K562 (cell line): ENCODE results near the gene GPSM3. TPM values are rescaled to one million over a fixed set of nuclear protein-coding genes. Genes with fewer than 3 reads are reported as not detected.

ENCODE experiments used
- ARHGAP35 ChIP-seq: fragments of 450-650 bp; IDR thresholded peaks from 2 replicates; pipeline ENCODE4 v1.6.1; 2018; ENCODE audit not compliant: partially characterized antibody
- ATF3 ChIP-seq, 2 experiments: fragments of 450-650 bp in 1 of 2; sonication (generic) in 1 of 2; formaldehyde crosslinking in 1 of 2; IDR thresholded peaks in 1 of 2; conservative IDR thresholded peaks in 1 of 2; 2 replicates each; pipeline versions ENCODE4 v1.6.1 to v1.8.1; 2016 to 2023; ENCODE audit warnings: mild to moderate bottlenecking in 2 of 2, moderate library complexity in 2 of 2, inconsistent platforms in 1 of 2, missing genetic modification reagents in 1 of 2
- CSDE1 ChIP-seq, 2 experiments: fragments of 450-650 bp; IDR thresholded peaks; 2 replicates each; pipeline ENCODE4 v1.6.1; 2016; ENCODE audit warnings: mild to moderate bottlenecking in 1 of 2
- DIDO1 ChIP-seq: fragments of 450-650 bp; IDR thresholded peaks from 2 replicates; pipeline ENCODE4 v1.6.1; 2016; ENCODE audit warnings: low read depth, missing biosample characterization, missing genetic modification characterization
- DMBX1 ChIP-seq: fragments of 250-450 bp; sonication (Bioruptor Pico); IDR thresholded peaks from 2 replicates; pipeline ENCODE4 v1.8.0; 2022; ENCODE audit warnings: inconsistent platforms, mild to moderate bottlenecking, moderate library complexity, borderline replicate concordance
- FUS ChIP-seq: fragments of 200-400 bp; formaldehyde crosslinking; optimal IDR thresholded peaks from 2 replicates; pipeline ENCODE3; 2017; ENCODE audit warnings: low read depth, low read length
- GATAD2B ChIP-seq: fragments of 450-650 bp; IDR thresholded peaks from 2 replicates; pipeline ENCODE4 v1.6.1; 2017; ENCODE audit warnings: mild to moderate bottlenecking, borderline replicate concordance
- HNRNPL ChIP-seq: fragments of 200-400 bp; formaldehyde crosslinking; IDR thresholded peaks from 2 replicates; pipeline ENCODE4 v1.6.1; 2017; ENCODE audit warnings: low read depth, mild to moderate bottlenecking, low read length
- IRF1 ChIP-seq: sonication (generic); formaldehyde crosslinking; IDR thresholded peaks from 2 replicates; pipeline ENCODE4 v1.8.0; 2022; ENCODE audit warnings: missing genetic modification reagents, mild to moderate bottlenecking, borderline replicate concordance
- MYNN ChIP-seq, 2 experiments: sonication (generic); formaldehyde crosslinking in 1 of 2; IDR thresholded peaks; 2 replicates each; pipeline versions ENCODE4 v1.5.0 to v1.6.1; 2016 to 2020; ENCODE audit warnings: antibody characterized with exemption in 1 of 2, missing genetic modification reagents in 1 of 2
- NR2C1 ChIP-seq, 2 experiments: fragments of 450-650 bp; IDR thresholded peaks; 2 replicates each; pipeline ENCODE4 v1.6.1; 2017; ENCODE audit warnings: mild to moderate bottlenecking in 2 of 2, antibody characterized with exemption in 1 of 2, inconsistent platforms in 1 of 2, missing compliant biosample characterization in 1 of 2, missing genetic modification characterization in 1 of 2
- NR3C1 ChIP-seq: sonication (generic); formaldehyde crosslinking; IDR thresholded peaks from 2 replicates; pipeline ENCODE4 v1.8.1; 2022; ENCODE audit warnings: missing genetic modification reagents
- NRF1 ChIP-seq, 2 experiments: fragments of 450-650 bp; IDR thresholded peaks in 1 of 2; conservative IDR thresholded peaks in 1 of 2; 2 replicates each; pipeline ENCODE4 v1.6.1; 2014; ENCODE audit warnings: mild to moderate bottlenecking in 2 of 2
- OTX1 ChIP-seq: fragments of 450-650 bp; formaldehyde crosslinking; IDR thresholded peaks from 2 replicates; pipeline ENCODE4 v1.4.0; 2022; ENCODE audit warnings: mild to moderate bottlenecking
- RFX7 ChIP-seq: fragments of 250-450 bp; sonication (Bioruptor Pico); IDR thresholded peaks from 2 replicates; pipeline ENCODE4 v1.5.1; 2021; ENCODE audit warnings: mild to moderate bottlenecking
- SNIP1 ChIP-seq: fragments of 450-650 bp; IDR thresholded peaks from 2 replicates; pipeline ENCODE4 v1.7.1; 2017; ENCODE audit warnings: low read depth, mild to moderate bottlenecking
- SRSF9 ChIP-seq: fragments of 200-400 bp; formaldehyde crosslinking; IDR thresholded peaks from 2 replicates; pipeline ENCODE4 v1.6.1; 2017; ENCODE audit warnings: low read depth, low read length, borderline replicate concordance
- STAT5A ChIP-seq: IDR thresholded peaks from 2 replicates; pipeline ENCODE4 v1.6.1; 2012; ENCODE audit warnings: low read length, inconsistent platforms, borderline replicate concordance
- ZNF354B ChIP-seq: fragments of 250-450 bp; sonication (Bioruptor Pico); IDR thresholded peaks from 2 replicates; pipeline ENCODE4 v1.4.0; 2020
- ZNF408 ChIP-seq: fragments of 250-450 bp; sonication (Bioruptor Pico); IDR thresholded peaks from 2 replicates; pipeline ENCODE4 v1.4.0; 2020; ENCODE audit warnings: low read depth, mild to moderate bottlenecking, moderate library complexity
- ZNF507 ChIP-seq: conservative IDR thresholded peaks from 2 replicates; pipeline ENCODE4 v1.6.1; 2017; ENCODE audit warnings: missing genetic modification characterization, missing compliant biosample characterization
- polyA plus RNA-seq, 8 experiments: library from polyadenylated mRNA; depleted of rRNA in 4 of 8; stranded (reverse) in 5 of 8; unstranded in 3 of 8; fragments of >200 nt; fragmentation: Nextera tagmentation in 2 of 8; fragmentation: Illumina TruSeq in 1 of 8; extraction: Ambion mirVana in 2 of 8; extraction: Trizol in 1 of 8; gene quantifications; 2 replicates each; pipeline versions ENCODE4 v1.2.1 to v1.2.3, GENCODE V29; 2011 to 2014; ENCODE audit warnings: inconsistent platforms in 1 of 8, missing spikeins in 1 of 8
- total RNA-seq, 7 experiments: library from RNA; depleted of rRNA in 6 of 7; stranded (reverse); fragments of >200 nt in 6 of 7; fragmentation: Illumina TruSeq in 2 of 7; extraction: Trizol in 2 of 7; gene quantifications; 2 replicates each; pipeline versions ENCODE4 v1.2.1 to v1.2.3, GENCODE V29; 2011 to 2021; ENCODE audit warnings: low replicate concordance in 1 of 7
- TF ChIP-seq, protein P1 (sequence below), 3 experiments: fragments of 200-800 bp in 1 of 3; sonication (Bioruptor generic) in 1 of 3; sonication (generic) in 1 of 3; formaldehyde crosslinking in 1 of 3; IDR thresholded peaks; 2 replicates each; pipeline versions ENCODE4 v1.6.1 to v1.8.0; 2016 to 2022; ENCODE audit warnings: mild to moderate bottlenecking in 2 of 3, missing compliant biosample characterization in 2 of 3, missing genetic modification characterization in 2 of 3, missing genetic modification reagents in 1 of 3
- TF ChIP-seq, protein P2 (sequence below): IDR thresholded peaks from 2 replicates; pipeline ENCODE4 v1.6.1; 2016; ENCODE audit warnings: missing genetic modification characterization, missing compliant biosample characterization
- TF ChIP-seq, protein P3 (sequence below): fragments of 450-650 bp; IDR thresholded peaks from 2 replicates; pipeline ENCODE4 v1.6.1; 2016; ENCODE audit warnings: missing biosample characterization, missing genetic modification characterization

The GPSM3 gene
- total and polyA plus RNA-seq, 9 of the 15 experiments (the other 6 are each of a cell fraction or from before 2014, with no cell fraction given) = 5.3 to 42.6 (median 24.4) TPM

- TF ChIP-seq ZNF408 (CRISPR knock-in tag) = no peak
- TF ChIP-seq ZNF354B = 0 out of 2 replicates have a peak, but pooled peaks have one; percentile 29
- TF ChIP-seq GATAD2B = peak; percentile 64; the same call in 1 of the 2 replicates
- TF ChIP-seq HNRNPL = no peak
- TF ChIP-seq, protein P1, sequence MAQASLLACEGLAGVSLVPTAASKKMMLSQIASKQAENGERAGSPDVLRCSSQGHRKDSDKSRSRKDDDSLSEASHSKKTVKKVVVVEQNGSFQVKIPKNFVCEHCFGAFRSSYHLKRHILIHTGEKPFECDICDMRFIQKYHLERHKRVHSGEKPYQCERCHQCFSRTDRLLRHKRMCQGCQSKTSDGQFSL (CRISPR knock-in tag; IDR thresholded peaks at IDR 0.05) = peak; percentile 93
- TF ChIP-seq, protein P1 (tag; IDR thresholded peaks at IDR 0.05) = peak in 1 of 2 experiments; percentile 78; a peak in 2 of 4 replicates
- TF ChIP-seq SNIP1 = no peak
- no peak for TF ChIP-seq ZNF507 (tag)
- TF ChIP-seq NR3C1 = no peak
- TF ChIP-seq, protein P2, sequence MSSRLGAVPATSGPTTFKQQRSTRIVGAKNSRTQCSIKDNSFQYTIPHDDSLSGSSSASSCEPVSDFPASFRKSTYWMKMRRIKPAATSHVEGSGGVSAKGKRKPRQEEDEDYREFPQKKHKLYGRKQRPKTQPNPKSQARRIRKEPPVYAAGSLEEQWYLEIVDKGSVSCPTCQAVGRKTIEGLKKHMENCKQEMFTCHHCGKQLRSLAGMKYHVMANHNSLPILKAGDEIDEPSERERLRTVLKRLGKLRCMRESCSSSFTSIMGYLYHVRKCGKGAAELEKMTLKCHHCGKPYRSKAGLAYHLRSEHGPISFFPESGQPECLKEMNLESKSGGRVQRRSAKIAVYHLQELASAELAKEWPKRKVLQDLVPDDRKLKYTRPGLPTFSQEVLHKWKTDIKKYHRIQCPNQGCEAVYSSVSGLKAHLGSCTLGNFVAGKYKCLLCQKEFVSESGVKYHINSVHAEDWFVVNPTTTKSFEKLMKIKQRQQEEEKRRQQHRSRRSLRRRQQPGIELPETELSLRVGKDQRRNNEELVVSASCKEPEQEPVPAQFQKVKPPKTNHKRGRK = no peak
- TF ChIP-seq, protein P3, sequence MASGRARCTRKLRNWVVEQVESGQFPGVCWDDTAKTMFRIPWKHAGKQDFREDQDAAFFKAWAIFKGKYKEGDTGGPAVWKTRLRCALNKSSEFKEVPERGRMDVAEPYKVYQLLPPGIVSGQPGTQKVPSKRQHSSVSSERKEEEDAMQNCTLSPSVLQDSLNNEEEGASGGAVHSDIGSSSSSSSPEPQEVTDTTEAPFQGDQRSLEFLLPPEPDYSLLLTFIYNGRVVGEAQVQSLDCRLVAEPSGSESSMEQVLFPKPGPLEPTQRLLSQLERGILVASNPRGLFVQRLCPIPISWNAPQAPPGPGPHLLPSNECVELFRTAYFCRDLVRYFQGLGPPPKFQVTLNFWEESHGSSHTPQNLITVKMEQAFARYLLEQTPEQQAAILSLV = no peak
- 0 out of 2 replicates have a peak, but pooled peaks have one; percentile 24 for TF ChIP-seq OTX1 (CRISPR knock-in tag)
- no peak for TF ChIP-seq ARHGAP35
- no peak for TF ChIP-seq DIDO1
- TF ChIP-seq CSDE1 (IDR thresholded peaks at IDR 0.05) = no peak
- TF ChIP-seq STAT5A = no peak
- no peak for TF ChIP-seq ATF3 (IDR thresholded peaks at IDR 0.05)
- no peak for TF ChIP-seq ATF3 (CRISPR knock-in tag; conservative IDR thresholded peaks at IDR 0.05)
- peak; percentile 89 for TF ChIP-seq NR2C1 (IDR thresholded peaks at IDR 0.05)
- TF ChIP-seq NR2C1 (tag; IDR thresholded peaks at IDR 0.05) = peak; percentile 92
- peak; percentile 54; the same call in 1 of the 2 replicates for TF ChIP-seq DMBX1 (CRISPR knock-in tag)
- peak; percentile 62; the same call in 1 of the 2 replicates for TF ChIP-seq MYNN (IDR thresholded peaks at IDR 0.05)
- TF ChIP-seq MYNN (CRISPR knock-in tag; IDR thresholded peaks at IDR 0.05) = no peak
- no peak for TF ChIP-seq NRF1 (conservative IDR thresholded peaks at IDR 0.05 in 1 of 2, IDR thresholded peaks at IDR 0.05 in 1 of 2)
- TF ChIP-seq FUS = no peak
- TF ChIP-seq SRSF9 = no peak
- TF ChIP-seq IRF1 (CRISPR knock-in tag) = no peak
- TF ChIP-seq RFX7 = no peak
Measured at GRCh38 chr6:32192608-32193039, at the start of gene GPSM3 (continued).
